GM21619 (cell line): ENCODE measurements around the gene RAB22A.

Experiments used
- ATAC-seq: cut with Tn5 transposase; IDR thresholded peaks from one replicate; pipeline ENCODE4 v1.9.1; 2021; ENCODE audit not compliant: unreplicated experiment

The RAB22A gene

GRCh38 chr20:58300321-58300720, 9.2 kb upstream of the RAB22A start:
- ATAC-seq: no peak

- ATAC-seq: no peak
Measured at GRCh38 chr20:58303547-58303946, 6.0 kb upstream of the RAB22A start.

- no peak for ATAC-seq
Measured at GRCh38 chr20:58305061-58305460, 4.5 kb upstream of the RAB22A start.

- ATAC-seq: peak; percentile 24
Measured at GRCh38 chr20:58306421-58307261, 2.9 kb upstream of the RAB22A start.

GRCh38 chr20:58307270-58307669, 2.2 kb upstream of the RAB22A start:
- no peak for ATAC-seq

GRCh38 chr20:58308290-58308679, 1.2 kb upstream of the RAB22A start:
- ATAC-seq: no peak

- ATAC-seq: peak; percentile 48
Measured at GRCh38 chr20:58308680-58309527, 611 bp upstream of the RAB22A start.

- ATAC-seq: no peak
Measured at GRCh38 chr20:58310291-58310782, 822 bp downstream of the RAB22A start.

GRCh38 chr20:58312836-58313235, 3.3 kb downstream of the RAB22A start:
- ATAC-seq: no peak

- no peak for ATAC-seq
Measured at GRCh38 chr20:58313396-58313795, 3.9 kb downstream of the RAB22A start.

- no peak for ATAC-seq
Measured at GRCh38 chr20:58321205-58321604, 11.7 kb downstream of the RAB22A start.

- no peak for ATAC-seq
Measured at GRCh38 chr20:58322083-58322482, 12.6 kb downstream of the RAB22A start.

GRCh38 chr20:58325912-58326311, 16.4 kb downstream of the RAB22A start:
- ATAC-seq: no peak

GRCh38 chr20:58327211-58327610, 17.7 kb downstream of the RAB22A start:
- no peak for ATAC-seq

- ATAC-seq: no peak
Measured at GRCh38 chr20:58328836-58329235, 19.3 kb downstream of the RAB22A start.

- ATAC-seq: no peak
Measured at GRCh38 chr20:58329711-58330110, 20.2 kb downstream of the RAB22A start.

GRCh38 chr20:58330249-58330648, 20.7 kb downstream of the RAB22A start:
- ATAC-seq: no peak

- no peak for ATAC-seq
Measured at GRCh38 chr20:58330687-58331086, 21.2 kb downstream of the RAB22A start.

GRCh38 chr20:58331961-58332551, 22.5 kb downstream of the RAB22A start:
- no peak for ATAC-seq

GRCh38 chr20:58339741-58340140, 30.2 kb downstream of the RAB22A start:
- ATAC-seq: no peak

- no peak for ATAC-seq
Measured at GRCh38 chr20:58340151-58340550, 30.6 kb downstream of the RAB22A start.
